Astrocyte (in vitro differentiated cells and primary cell): ENCODE measurements around the gene LARGE1. TPM values are rescaled to one million over a fixed set of nuclear protein-coding genes. Genes with fewer than 3 reads are reported as not detected.

Source experiments
- DNase-seq: peaks from one replicate; pipeline ENCODE4 v3.0.0-alpha.2; 2010; ENCODE audit warnings: low read depth
- FAIRE-seq: peaks from 2 replicates; lab custom pipeline; 2011; peaks lifted over from hg19 to GRCh38; lab: Jason Lieb, UNC
- H2AFZ ChIP-seq: 2 replicates; pipeline ENCODE4 v1.6.0; 2012; ENCODE audit warnings: low read depth, low read length, inconsistent platforms
- H3K27ac ChIP-seq: 2 replicates; pipeline ENCODE4 v1.5.1; 2011; ENCODE audit warnings: low read depth, low read length, inconsistent platforms
- H3K27me3 ChIP-seq: 2 replicates; pipeline ENCODE4 v1.6.0; 2011; ENCODE audit warnings: low read length, inconsistent platforms; ENCODE audit not compliant: insufficient read depth
- H3K36me3 ChIP-seq: 2 replicates; pipeline ENCODE4 v1.5.1; 2011; ENCODE audit warnings: low read length, inconsistent platforms; ENCODE audit not compliant: insufficient read depth
- H3K4me1 ChIP-seq: 2 replicates; pipeline ENCODE4 v1.5.1; 2011; ENCODE audit warnings: low read length, inconsistent platforms; ENCODE audit not compliant: insufficient read depth
- H3K4me2 ChIP-seq: 2 replicates; pipeline ENCODE4 v1.6.0; 2012; ENCODE audit warnings: low read length, inconsistent platforms
- H3K4me3 ChIP-seq: 2 replicates; pipeline ENCODE4 v1.5.1; 2011; ENCODE audit warnings: low read depth, mild to moderate bottlenecking, low read length, inconsistent platforms; ENCODE audit not compliant: insufficient read depth
- H3K79me2 ChIP-seq: 2 replicates; pipeline ENCODE4 v1.6.0; 2012; ENCODE audit warnings: mild to moderate bottlenecking, low read length, inconsistent platforms; ENCODE audit not compliant: insufficient read depth
- H3K9ac ChIP-seq: 2 replicates; pipeline ENCODE4 v1.6.0; 2012; ENCODE audit warnings: mild to moderate bottlenecking, low read length, inconsistent platforms
- H3K9me3 ChIP-seq: 2 replicates; pipeline ENCODE4 v1.5.1; 2012; ENCODE audit warnings: low read depth, mild to moderate bottlenecking, low read length, inconsistent platforms; ENCODE audit not compliant: insufficient read depth
- H4K20me1 ChIP-seq: 2 replicates; pipeline ENCODE4 v1.6.0; 2012; ENCODE audit warnings: low read length, inconsistent platforms; ENCODE audit not compliant: insufficient read depth
- H3K27ac Mint-ChIP-seq: one replicate; pipeline ENCODE4 v1.8.0; 2021; ENCODE audit warnings: mild to moderate bottlenecking, mixed read lengths; ENCODE audit not compliant: unreplicated experiment
- H3K27me3 Mint-ChIP-seq: one replicate; pipeline ENCODE4 v1.8.0; 2021; ENCODE audit warnings: low read depth, mixed read lengths; ENCODE audit not compliant: unreplicated experiment
- H3K36me3 Mint-ChIP-seq: one replicate; pipeline ENCODE4 v1.8.0; 2021; ENCODE audit warnings: low read depth, mixed read lengths; ENCODE audit not compliant: unreplicated experiment
- H3K4me1 Mint-ChIP-seq: one replicate; pipeline ENCODE4 v1.8.0; 2021; ENCODE audit warnings: low read depth, mixed read lengths; ENCODE audit not compliant: unreplicated experiment
- H3K4me3 Mint-ChIP-seq: one replicate; pipeline ENCODE4 v1.8.0; 2021; ENCODE audit warnings: mild to moderate bottlenecking, moderate library complexity, mixed read lengths; ENCODE audit not compliant: unreplicated experiment
- H3K9me3 Mint-ChIP-seq: one replicate; pipeline ENCODE4 v1.8.0; 2021; ENCODE audit warnings: mild to moderate bottlenecking, mixed read lengths; ENCODE audit not compliant: unreplicated experiment
- CTCF ChIP-seq: IDR thresholded peaks from 2 replicates; pipeline ENCODE4 v1.5.1; 2011; ENCODE audit warnings: low read depth, mild to moderate bottlenecking, inconsistent platforms, low read length, moderate library complexity; ENCODE audit not compliant: insufficient read depth
- EZH2 ChIP-seq: IDR thresholded peaks from 2 replicates; pipeline ENCODE4 v1.6.1; 2012; ENCODE audit warnings: mild to moderate bottlenecking, low read length, inconsistent platforms; ENCODE audit not compliant: insufficient read depth
- total RNA-seq: library from RNA; stranded (reverse); gene quantifications from 2 replicates; pipeline ENCODE4 v1.2.1, GENCODE V29; 2021

The LARGE1 gene
- total RNA-seq, 1 donor from 2014 or later = 92.6 TPM

GRCh38 chr22:33882991-33883390 is 37.3 kb downstream of the LARGE1 start:
- no peak overlapping the region for H3K9ac ChIP-seq
- no peaks in the 10 kb centered on the region for H3K27me3 ChIP-seq
- no peak for TF ChIP-seq CTCF
- no peak for TF ChIP-seq EZH2
- no peaks in the 10 kb centered on the region for H3K4me1 ChIP-seq
- H3K4me3 ChIP-seq = no peak overlapping the region
- H2AFZ ChIP-seq = no peak overlapping the region
- H3K36me3 Mint-ChIP-seq = no peaks in the 10 kb centered on the region
- H4K20me1 ChIP-seq = peaks cover 41% of the 10 kb centered on the region
- no peaks in the 10 kb centered on the region for H3K9me3 ChIP-seq
- H3K9me3 Mint-ChIP-seq = no peaks in the 10 kb centered on the region
- no peaks in the 10 kb centered on the region for H3K27me3 Mint-ChIP-seq
- peaks cover 5% of the 10 kb centered on the region for H3K79me2 ChIP-seq
- H3K27ac ChIP-seq = no peak overlapping the region
- H3K27ac Mint-ChIP-seq = no peak overlapping the region
- H3K4me1 Mint-ChIP-seq = peaks cover 19% of the 10 kb centered on the region
- no peaks in the 10 kb centered on the region for H3K36me3 ChIP-seq
- no peak overlapping the region for H3K4me3 Mint-ChIP-seq
- DNase-seq (no peak), FAIRE-seq (no peak)
- no peak overlapping the region for H3K4me2 ChIP-seq

GRCh38 chr22:33880986-33881385 is 39.3 kb downstream of the LARGE1 start:
- Histone ChIP-seq H3K79me2 (peaks cover 5% of the 10 kb centered on the region), H3K4me1 (no peaks in the 10 kb centered on the region), H3K27ac (no peak overlapping the region), H3K36me3 (no peaks in the 10 kb centered on the region), H2AFZ (no peak overlapping the region), H4K20me1 (peaks cover 40% of the 10 kb centered on the region), H3K9ac (no peak overlapping the region), H3K4me2 (no peak overlapping the region), H3K9me3 (no peaks in the 10 kb centered on the region), H3K4me3 (no peak overlapping the region), H3K27me3 (no peaks in the 10 kb centered on the region)
- Mint-ChIP-seq H3K27ac (no peak overlapping the region), H3K36me3 (no peaks in the 10 kb centered on the region), H3K4me1 (peaks cover 19% of the 10 kb centered on the region), H3K27me3 (no peaks in the 10 kb centered on the region), H3K9me3 (no peaks in the 10 kb centered on the region), H3K4me3 (no peak overlapping the region)
- FAIRE-seq (no peak), DNase-seq (no peak)
- TF ChIP-seq EZH2 (no peak), CTCF (no peak)

- DNase-seq = no peak
- no peaks in the 10 kb centered on the region for H3K36me3 Mint-ChIP-seq
- TF ChIP-seq CTCF (no peak), EZH2 (no peak)
- no peaks in the 10 kb centered on the region for H3K9me3 Mint-ChIP-seq
- Histone ChIP-seq H4K20me1 (peaks cover 51% of the 10 kb centered on the region), H3K4me3 (no peak overlapping the region), H2AFZ (no peak overlapping the region), H3K9ac (no peak overlapping the region), H3K27ac (no peak overlapping the region), H3K9me3 (no peaks in the 10 kb centered on the region), H3K79me2 (peaks cover 5% of the 10 kb centered on the region), H3K36me3 (no peaks in the 10 kb centered on the region), H3K4me1 (no peaks in the 10 kb centered on the region), H3K27me3 (no peaks in the 10 kb centered on the region), H3K4me2 (no peak overlapping the region)
- peaks cover 19% of the 10 kb centered on the region for H3K4me1 Mint-ChIP-seq
- no peak for FAIRE-seq
- H3K27me3 Mint-ChIP-seq = no peaks in the 10 kb centered on the region
- H3K27ac Mint-ChIP-seq = no peak overlapping the region
- H3K4me3 Mint-ChIP-seq = no peak overlapping the region
These were observed 40.5 kb downstream of the LARGE1 start for GRCh38 chr22:33879796-33880195.
